Activated T-helper 1 cell treated with anti-CD3 and anti-CD28 coated beads, Interleukin-12 subunit alpha, Interleukin-12 subunit beta, Interleukin-2, Interleukin-4 antibody, amounts not matched to agents 30 ng/mL and 10 ng/mL and 1 ng/mL, durations not matched to agents 14 hours and 24 hours and 36 hours (primary cell): ENCODE measurements around the gene PTPN9. TPM values are rescaled to one million over a fixed set of nuclear protein-coding genes. Genes with fewer than 3 reads are reported as not detected.
A peak's percentile ranks its signal among the peaks of the same experiment; 100 is the strongest.

Experiments
- DNase-seq: peaks from one replicate; pipeline ENCODE4 v3.0.0; 2021; ENCODE audit warnings: low spot score
- H3K27ac Mint-ChIP-seq: one replicate; pipeline ENCODE4 v1.8.0; 2021; ENCODE audit warnings: mild to moderate bottlenecking, mixed read lengths
- H3K27me3 Mint-ChIP-seq: one replicate; pipeline ENCODE4 v1.8.0; 2022; ENCODE audit warnings: mild to moderate bottlenecking, moderate library complexity, mixed read lengths; ENCODE audit not compliant: insufficient read depth
- H3K36me3 Mint-ChIP-seq: one replicate; pipeline ENCODE4 v1.8.0; 2021; ENCODE audit warnings: low read depth, mixed read lengths
- H3K4me1 Mint-ChIP-seq: one replicate; pipeline ENCODE4 v1.8.0; 2021; ENCODE audit warnings: low read depth, mixed read lengths
- H3K4me3 Mint-ChIP-seq: one replicate; pipeline ENCODE4 v1.8.0; 2021; ENCODE audit warnings: mild to moderate bottlenecking, moderate library complexity, mixed read lengths
- H3K9me3 Mint-ChIP-seq: one replicate; pipeline ENCODE4 v1.8.0; 2021; ENCODE audit warnings: mixed read lengths
- intact Hi-C: fragments of 100-400 bp; cut with micrococcal nuclease; formaldehyde crosslinking; loops from one replicate; pipeline ENCODE4 v1.15.1; 2024
- total RNA-seq: library from RNA; stranded (reverse); gene quantifications from 2 replicates; pipeline ENCODE4 v1.2.3, GENCODE V29; 2022

The PTPN9 gene
- total RNA-seq: 28.0 and 31.7 TPM in 2 replicates

DNA sequence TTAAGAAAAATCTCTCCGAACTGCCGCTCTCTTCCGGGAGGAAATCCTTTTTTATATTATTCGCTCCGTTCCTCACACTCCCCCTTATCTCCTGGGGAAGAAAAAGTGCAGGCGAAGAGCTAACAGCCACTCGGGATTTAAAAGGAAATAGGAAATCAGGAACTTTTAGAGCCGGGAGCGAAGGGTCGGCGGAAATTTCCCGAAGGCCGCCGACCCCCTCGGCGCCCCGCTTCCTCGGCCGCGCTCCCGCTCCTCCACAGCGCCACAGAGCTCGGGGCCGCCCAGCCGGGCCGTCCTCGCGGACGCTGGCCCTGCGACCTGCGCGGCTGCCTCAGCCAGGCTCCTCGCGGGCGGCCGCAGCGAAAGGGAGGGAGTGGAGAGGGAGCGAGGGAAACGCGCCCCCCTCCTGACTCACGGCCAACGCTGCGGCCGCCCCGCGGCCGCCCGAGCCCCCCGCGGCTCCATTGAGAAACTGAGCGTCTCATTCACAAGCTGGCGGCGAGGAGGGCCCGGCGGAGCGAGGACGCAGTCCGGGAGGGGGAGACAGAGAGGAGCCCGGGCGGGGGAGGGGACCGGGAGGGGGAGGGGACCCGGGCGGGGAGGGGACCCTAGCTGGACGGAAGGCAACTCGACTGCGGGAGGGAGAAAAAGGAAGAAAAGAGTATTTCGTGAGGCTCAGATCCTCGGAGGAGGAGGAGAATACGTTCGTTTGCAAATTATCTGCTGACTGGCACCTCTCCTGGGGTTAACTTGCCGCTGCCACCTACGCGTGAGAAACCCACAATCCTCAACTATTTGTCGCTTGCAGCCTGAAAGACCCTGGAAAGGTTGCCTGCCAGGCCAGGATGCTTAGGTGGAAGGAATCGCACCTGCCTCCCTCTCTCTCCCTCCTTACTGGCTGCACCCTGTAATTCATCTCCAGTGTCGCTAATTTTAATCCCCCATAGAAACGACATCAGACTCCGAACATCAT is at the start of gene PTPN9:
PTPN9 (minus strand) TSS at position 368 of the 973 bp plus-strand sequence. CDS start 539 bp downstream, outside the sequence.
- peak within 1 kb of the TSS; percentile 91 for H3K27ac Mint-ChIP-seq
- peak within 1 kb of the TSS; percentile 95 for H3K4me3 Mint-ChIP-seq
- no peaks in the 10 kb centered on the region for H3K9me3 Mint-ChIP-seq
- H3K4me1 Mint-ChIP-seq: peaks cover 23% of the 10 kb centered on the region
- H3K36me3 Mint-ChIP-seq: peaks cover 9% of the 10 kb centered on the region
- peak; percentile 57 for DNase-seq
- intact Hi-C loops: loop anchor here (1.0 to 10.0 kb wide), 6 partner anchors 46 to 233 kb away; partner anchors contain the start of genes IMP3, MAN2C1 and SNUPN
- no peaks in the 10 kb centered on the region for H3K27me3 Mint-ChIP-seq

- H3K36me3 Mint-ChIP-seq: peaks cover 9% of the 10 kb centered on the region
- H3K27ac Mint-ChIP-seq: peak within 1 kb of the TSS; percentile 100
- no peaks in the 10 kb centered on the region for H3K9me3 Mint-ChIP-seq
- H3K27me3 Mint-ChIP-seq: no peaks in the 10 kb centered on the region
- peak; percentile 90 for DNase-seq
- intact Hi-C loops: loop anchor here (1.0 to 10.0 kb wide), 7 partner anchors 15 to 929 kb away; partner anchors contain the start of genes CSK, EDC3, IMP3 and MAN2C1
- H3K4me1 Mint-ChIP-seq: peaks cover 38% of the 10 kb centered on the region
- H3K4me3 Mint-ChIP-seq: peak within 1 kb of the TSS; percentile 94
Observed at GRCh38 chr15:75625542-75626347, 46.6 kb upstream of the PTPN9 start, which contains the start of gene SNUPN. Gene SNUPN (minus strand): TSS chr15:75625725. CDS start chr15:75621051, 4,674 bp downstream.

DNA sequence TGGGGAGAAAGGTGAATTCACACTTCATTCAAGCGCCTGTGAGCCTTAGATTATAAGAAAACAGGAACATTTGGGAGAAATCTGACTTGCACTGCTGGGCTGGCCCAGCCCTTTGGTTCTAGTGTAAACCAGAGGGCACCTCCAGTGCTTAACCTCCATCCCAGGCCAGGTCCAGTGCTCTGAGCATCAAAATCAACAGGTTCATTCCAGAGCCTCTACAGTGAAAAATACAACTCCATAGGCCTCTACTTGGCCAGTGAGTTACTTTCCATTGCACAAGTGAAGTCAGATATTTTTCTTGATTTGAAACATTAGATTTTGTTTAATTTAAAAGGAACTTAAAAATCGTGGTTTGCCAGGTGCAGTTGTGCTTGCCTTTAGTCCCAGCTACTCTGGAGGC is 43.4 kb upstream of the PTPN9 start:
- Mint-ChIP-seq H3K4me1 (peaks cover 44% of the 10 kb centered on the region), H3K9me3 (no peaks in the 10 kb centered on the region), H3K36me3 (peaks cover 15% of the 10 kb centered on the region), H3K27ac (peak overlapping the region; percentile 24), H3K4me3 (no peak overlapping the region), H3K27me3 (no peaks in the 10 kb centered on the region)
- intact Hi-C loops: loop anchor here (10.0 kb wide), 1 partner anchor 838 kb away; the partner anchor contains the start of gene CSK
- no peak for DNase-seq

DNA sequence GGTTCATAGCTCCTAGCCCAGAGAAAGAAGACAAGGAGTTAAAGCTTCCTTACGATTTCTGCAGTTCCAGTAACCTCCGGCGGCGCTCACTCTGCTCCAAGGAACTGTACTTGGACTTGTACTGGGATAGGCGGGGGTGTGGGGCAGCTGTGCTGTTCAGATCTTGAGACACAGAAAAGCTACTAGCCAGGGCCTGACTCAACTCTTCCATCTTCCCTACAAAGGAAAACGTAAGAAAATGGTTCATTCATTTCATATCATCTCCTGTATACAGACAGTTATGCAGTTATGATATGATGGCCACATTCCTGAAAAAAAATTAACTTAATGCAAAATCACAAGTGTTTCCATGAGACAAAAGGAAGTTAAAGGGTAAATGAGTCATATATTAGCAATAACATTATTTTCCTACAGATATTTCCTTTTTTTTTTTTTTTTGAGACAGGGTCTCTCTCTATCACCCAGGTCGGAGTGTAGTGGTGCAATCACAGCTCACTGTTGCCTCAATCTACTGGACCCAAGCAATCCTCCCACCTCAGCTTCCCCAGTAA is 41.8 kb upstream of the PTPN9 start:
- Mint-ChIP-seq H3K4me3 (peak overlapping the region; percentile 52), H3K36me3 (peaks cover 23% of the 10 kb centered on the region), H3K9me3 (no peaks in the 10 kb centered on the region), H3K4me1 (peaks cover 31% of the 10 kb centered on the region), H3K27me3 (no peaks in the 10 kb centered on the region), H3K27ac (peak overlapping the region; percentile 63)
- intact Hi-C loops: loop anchor here (10.0 kb wide), 1 partner anchor 836 kb away; the partner anchor contains the start of gene CSK
- DNase-seq: no peak

DNA sequence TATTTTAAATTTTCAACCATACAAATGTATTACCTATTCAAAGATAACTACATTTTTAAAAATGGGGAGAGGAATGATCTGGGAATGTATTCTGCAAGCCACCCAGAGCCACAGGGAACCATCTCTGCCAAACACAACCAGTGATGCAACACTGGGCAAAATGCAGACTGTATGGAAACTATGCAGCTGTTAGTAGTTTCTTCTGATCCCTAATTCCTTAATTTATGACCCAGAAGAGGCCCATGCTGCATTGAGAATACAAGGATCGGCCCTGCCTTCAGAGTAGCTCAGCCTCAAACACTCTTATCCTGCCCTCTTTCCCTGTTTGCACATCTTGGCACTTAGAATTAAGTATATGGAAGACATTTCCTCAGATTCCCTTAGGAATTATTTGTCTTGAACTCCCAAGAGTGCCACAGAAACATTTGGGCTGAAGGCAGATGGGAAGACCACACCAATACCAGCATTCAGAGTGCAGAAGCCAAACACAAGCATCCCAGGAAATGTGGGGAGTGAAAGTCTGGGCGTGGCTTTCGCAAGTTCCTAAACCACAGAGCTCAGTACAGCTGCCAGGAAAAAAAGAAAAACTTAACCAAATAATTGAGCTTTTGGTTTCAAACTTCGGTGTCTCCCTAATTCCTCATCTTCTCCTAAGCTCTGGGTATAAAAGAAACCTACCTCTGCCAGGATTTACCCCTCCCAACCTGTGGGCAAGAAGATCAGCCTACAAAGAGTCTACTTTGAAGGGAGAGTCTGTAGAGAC is 41.1 kb upstream of the PTPN9 start:
- Mint-ChIP-seq H3K36me3 (peaks cover 27% of the 10 kb centered on the region), H3K4me1 (peaks cover 29% of the 10 kb centered on the region), H3K9me3 (no peaks in the 10 kb centered on the region), H3K27me3 (no peaks in the 10 kb centered on the region), H3K27ac (peak overlapping the region; percentile 48), H3K4me3 (peak overlapping the region; percentile 5)
- DNase-seq: no peak
- intact Hi-C loops: loop anchor here (10.0 kb wide), 1 partner anchor 835 kb away; the partner anchor contains the start of gene CSK

DNA sequence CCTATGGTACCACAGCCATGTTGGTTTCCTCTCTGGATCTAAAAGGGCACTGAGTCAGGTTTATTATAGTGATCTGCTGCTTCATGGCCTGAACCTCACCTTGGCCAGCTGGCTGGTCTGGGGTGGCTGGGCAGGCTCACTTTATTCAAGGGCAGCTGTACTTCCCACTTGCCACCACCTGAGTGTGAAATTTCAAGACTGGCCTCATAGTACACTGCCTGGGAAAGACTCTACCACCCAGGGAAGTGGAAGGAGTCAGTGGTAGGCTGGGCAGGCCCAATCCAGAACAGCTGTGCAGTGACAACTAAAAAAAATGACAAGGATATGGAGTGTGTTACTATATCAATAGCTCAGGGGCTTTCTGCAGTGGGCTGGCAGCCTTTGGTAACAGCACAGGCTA is 37.7 kb upstream of the PTPN9 start:
- H3K27ac Mint-ChIP-seq: no peak overlapping the region
- H3K4me1 Mint-ChIP-seq: peaks cover 18% of the 10 kb centered on the region

DNA sequence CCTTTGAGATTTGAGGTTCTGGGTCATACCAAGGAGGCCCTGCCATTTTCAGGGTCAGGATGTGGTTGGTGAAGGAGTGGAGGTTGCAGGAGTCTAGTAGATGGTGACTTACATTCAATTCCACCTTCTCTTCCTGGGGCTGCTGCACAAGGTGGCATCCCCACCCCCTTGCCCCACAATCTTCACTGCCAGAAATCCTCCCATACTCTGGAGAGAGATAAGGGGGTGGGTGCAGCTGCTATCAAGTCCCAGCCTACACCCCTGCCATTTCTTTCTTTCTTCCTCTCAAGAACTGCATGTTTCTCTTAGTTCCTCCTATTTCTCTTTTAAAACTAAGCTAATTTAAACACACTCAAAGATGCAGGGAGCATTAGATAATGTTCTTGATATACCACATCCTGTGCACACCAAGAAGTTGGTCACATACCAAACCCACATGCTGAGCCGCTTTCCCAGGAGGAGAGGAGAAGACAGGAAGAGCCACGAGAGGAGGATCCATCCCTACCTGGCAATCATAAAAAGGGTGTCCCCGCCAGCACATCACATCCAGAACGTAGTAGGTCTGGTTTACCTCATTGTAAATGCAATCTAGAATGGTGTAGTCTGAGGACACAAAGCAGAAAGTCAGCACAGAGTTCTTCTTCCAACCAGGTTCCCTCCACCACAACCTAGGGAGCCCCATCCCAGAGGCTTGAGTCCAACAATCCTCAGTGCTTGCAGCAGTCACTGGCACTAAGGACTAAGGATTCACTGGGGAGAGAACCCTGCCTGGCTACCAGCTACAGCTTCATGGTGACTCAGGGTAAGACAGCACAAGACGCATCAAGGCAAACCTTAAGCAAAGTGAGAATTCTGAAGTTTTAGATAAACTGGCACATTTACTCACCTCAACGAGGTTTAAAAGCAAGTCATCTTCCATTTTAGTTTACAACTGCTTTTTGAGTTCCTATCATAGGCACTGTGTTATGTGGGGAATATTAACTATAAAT is 27.9 kb upstream of the PTPN9 start:
- intact Hi-C loops: loop anchor here (1.0 to 2.0 kb wide), 2 partner anchors 10 to 18 kb away; partner anchors contain the start of gene SNUPN
- H3K27ac Mint-ChIP-seq: peak overlapping the region; percentile 85
- peaks cover 45% of the 10 kb centered on the region for H3K36me3 Mint-ChIP-seq
- H3K9me3 Mint-ChIP-seq: no peaks in the 10 kb centered on the region
- peak; percentile 15 for DNase-seq
- no peaks in the 10 kb centered on the region for H3K27me3 Mint-ChIP-seq
- peak overlapping the region; percentile 64 for H3K4me3 Mint-ChIP-seq
- H3K4me1 Mint-ChIP-seq: peaks cover 41% of the 10 kb centered on the region

More for the DNA sequence above, 37.7 kb upstream of the PTPN9 start:
- H3K4me3 Mint-ChIP-seq: no peak overlapping the region
- no peak for DNase-seq
- H3K36me3 Mint-ChIP-seq: peaks cover 42% of the 10 kb centered on the region
- intact Hi-C loops: no loop called here
- no peaks in the 10 kb centered on the region for H3K27me3 Mint-ChIP-seq
- no peaks in the 10 kb centered on the region for H3K9me3 Mint-ChIP-seq

DNA sequence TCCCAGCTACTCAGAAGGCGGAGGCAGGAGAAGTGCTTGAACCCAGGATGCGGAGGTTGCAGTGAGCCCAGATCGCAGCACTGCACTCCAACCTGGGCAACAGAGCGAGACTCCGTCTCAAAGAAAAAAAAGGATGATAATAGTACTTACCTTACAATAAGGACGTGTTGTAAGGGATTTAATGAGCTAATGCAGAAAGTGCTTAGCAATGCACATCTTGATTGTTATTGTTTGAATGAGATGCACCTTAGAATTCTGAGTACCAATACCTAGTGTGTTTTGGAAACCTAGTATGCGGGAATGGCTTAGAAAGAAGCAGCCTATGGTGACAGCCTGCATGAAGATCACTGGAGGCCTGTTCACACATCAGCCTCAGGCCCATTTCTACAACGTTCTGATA is 26.9 kb upstream of the PTPN9 start:
- H3K4me3 Mint-ChIP-seq: peak overlapping the region; percentile 64
- no peaks in the 10 kb centered on the region for H3K27me3 Mint-ChIP-seq
- no peaks in the 10 kb centered on the region for H3K9me3 Mint-ChIP-seq
- DNase-seq: no peak
- peak overlapping the region; percentile 85 for H3K27ac Mint-ChIP-seq
- intact Hi-C loops: loop anchor here (1.0 to 2.0 kb wide), 2 partner anchors 9 to 19 kb away; partner anchors contain the start of gene SNUPN
- H3K4me1 Mint-ChIP-seq: peaks cover 41% of the 10 kb centered on the region
- peaks cover 45% of the 10 kb centered on the region for H3K36me3 Mint-ChIP-seq

GRCh38 chr15:75599401-75599800 is 20.3 kb upstream of the PTPN9 start:
- H3K4me1 Mint-ChIP-seq: peaks cover 36% of the 10 kb centered on the region
- H3K4me3 Mint-ChIP-seq: no peak overlapping the region
- H3K27me3 Mint-ChIP-seq: no peaks in the 10 kb centered on the region
- no peak for DNase-seq
- intact Hi-C loops: no loop called here
- H3K27ac Mint-ChIP-seq: no peak overlapping the region
- H3K36me3 Mint-ChIP-seq: peaks cover 31% of the 10 kb centered on the region
- no peaks in the 10 kb centered on the region for H3K9me3 Mint-ChIP-seq

DNA sequence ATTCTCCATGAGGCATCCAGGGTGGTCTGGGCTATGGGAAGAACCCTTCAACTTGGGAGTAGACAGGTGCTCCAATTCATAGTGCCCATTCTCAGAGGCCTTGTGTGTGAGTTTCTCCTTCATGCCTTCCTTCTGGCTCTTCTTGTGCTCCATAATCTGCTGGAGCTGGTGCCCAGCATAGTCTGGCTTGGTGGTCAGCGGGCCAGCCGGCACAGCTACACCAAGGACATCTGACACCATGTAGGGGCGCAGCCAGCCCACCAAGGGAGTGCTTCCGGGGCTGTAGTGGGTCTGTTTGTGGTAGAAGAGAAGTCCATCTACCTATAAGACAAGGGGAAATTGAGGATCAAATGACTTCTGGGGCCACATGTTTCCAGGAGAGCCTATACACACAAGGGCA is 19.2 kb upstream of the PTPN9 start:
- Mint-ChIP-seq H3K27ac (peak overlapping the region; percentile 89), H3K4me3 (no peak overlapping the region), H3K9me3 (no peaks in the 10 kb centered on the region), H3K27me3 (no peaks in the 10 kb centered on the region), H3K36me3 (peaks cover 30% of the 10 kb centered on the region), H3K4me1 (peaks cover 36% of the 10 kb centered on the region)
- intact Hi-C loops: no loop called here
- DNase-seq: no peak
